OCI-LY3 (cell line): ENCODE data around the gene LHX4.

Source experiments
- EZH2phosphoT487 ChIP-seq: fragments of 200-600 bp; shearing (Covaris generic); IDR thresholded peaks from 2 replicates; pipeline ENCODE4 v1.6.1; 2018; ENCODE audit warnings: antibody characterized with exemption, mixed run types, low read depth
- TF ChIP-seq, protein P1 (sequence below): fragments of 200-600, 300-600 bp; sonication (generic); IDR thresholded peaks from 2 replicates; pipeline ENCODE4 v1.5.1; 2014; ENCODE audit warnings: antibody characterized with exemption, low read length, low read depth

DNA sequence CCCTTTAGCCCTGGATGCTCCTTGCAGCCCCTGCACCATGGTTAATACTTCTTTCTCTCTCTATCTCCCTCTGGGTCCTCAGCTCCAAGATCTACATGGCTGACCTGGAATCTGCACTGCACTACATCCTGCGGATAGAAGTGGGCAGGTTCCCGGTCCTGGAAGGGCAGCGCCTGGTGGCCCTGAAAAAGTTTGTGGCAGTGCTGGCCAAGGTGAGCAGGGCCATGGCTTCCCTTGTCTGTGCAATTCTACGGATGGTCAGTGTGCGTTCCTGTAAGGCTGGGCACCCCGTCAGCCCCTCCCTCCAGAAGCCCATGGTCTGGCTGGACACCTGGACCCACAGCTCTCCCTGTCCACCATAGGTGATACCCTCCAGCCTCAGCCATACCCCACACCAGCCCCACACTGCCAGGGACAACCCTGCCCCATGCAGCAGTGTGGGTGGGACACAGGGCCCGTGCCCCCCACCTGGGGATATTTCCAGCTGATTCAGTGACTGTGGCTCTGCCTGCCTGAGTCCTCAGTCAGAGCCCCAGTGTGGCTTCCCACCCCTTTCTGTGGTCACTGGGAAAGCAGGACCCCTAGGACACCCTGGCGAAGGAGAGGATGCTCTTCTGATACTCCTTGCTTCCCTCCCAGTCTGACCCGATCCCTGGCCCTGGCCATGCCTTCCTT, 44.0 kb upstream of the LHX4 start:
- TF ChIP-seq EZH2phosphoT487: no peak
- TF ChIP-seq, protein P1, sequence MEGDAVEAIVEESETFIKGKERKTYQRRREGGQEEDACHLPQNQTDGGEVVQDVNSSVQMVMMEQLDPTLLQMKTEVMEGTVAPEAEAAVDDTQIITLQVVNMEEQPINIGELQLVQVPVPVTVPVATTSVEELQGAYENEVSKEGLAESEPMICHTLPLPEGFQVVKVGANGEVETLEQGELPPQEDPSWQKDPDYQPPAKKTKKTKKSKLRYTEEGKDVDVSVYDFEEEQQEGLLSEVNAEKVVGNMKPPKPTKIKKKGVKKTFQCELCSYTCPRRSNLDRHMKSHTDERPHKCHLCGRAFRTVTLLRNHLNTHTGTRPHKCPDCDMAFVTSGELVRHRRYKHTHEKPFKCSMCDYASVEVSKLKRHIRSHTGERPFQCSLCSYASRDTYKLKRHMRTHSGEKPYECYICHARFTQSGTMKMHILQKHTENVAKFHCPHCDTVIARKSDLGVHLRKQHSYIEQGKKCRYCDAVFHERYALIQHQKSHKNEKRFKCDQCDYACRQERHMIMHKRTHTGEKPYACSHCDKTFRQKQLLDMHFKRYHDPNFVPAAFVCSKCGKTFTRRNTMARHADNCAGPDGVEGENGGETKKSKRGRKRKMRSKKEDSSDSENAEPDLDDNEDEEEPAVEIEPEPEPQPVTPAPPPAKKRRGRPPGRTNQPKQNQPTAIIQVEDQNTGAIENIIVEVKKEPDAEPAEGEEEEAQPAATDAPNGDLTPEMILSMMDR: no peak
